BLaER1 (cell line): Measurements from ENCODE around the gene MUSTN1.
A peak's percentile ranks its signal among the peaks of the same experiment; 100 is the strongest.

Experiments
- H3K27ac ChIP-seq: shearing (Covaris generic); formaldehyde crosslinking; 2 replicates; pipeline ENCODE4 v1.8.1; 2022
- H3K27me3 ChIP-seq: shearing (Covaris generic); formaldehyde crosslinking; 2 replicates; pipeline ENCODE4 v1.8.1; 2022
- H3K36me3 ChIP-seq: shearing (Covaris generic); formaldehyde crosslinking; 2 replicates; pipeline ENCODE4 v1.8.1; 2022
- H3K4me1 ChIP-seq: shearing (Covaris generic); formaldehyde crosslinking; 2 replicates; pipeline ENCODE4 v1.8.1; 2022
- H3K4me2 ChIP-seq: shearing (Covaris generic); formaldehyde crosslinking; 2 replicates; pipeline ENCODE4 v1.8.1; 2022
- H3K4me3 ChIP-seq: shearing (Covaris generic); formaldehyde crosslinking; 2 replicates; pipeline ENCODE4 v1.8.1; 2022
- H3K9ac ChIP-seq: shearing (Covaris generic); formaldehyde crosslinking; 2 replicates; pipeline ENCODE4 v1.8.1; 2022
- H3K9me3 ChIP-seq: shearing (Covaris generic); formaldehyde crosslinking; 2 replicates; pipeline ENCODE4 v1.8.1; 2022
- H4K20me1 ChIP-seq: shearing (Covaris generic); formaldehyde crosslinking; 2 replicates; pipeline ENCODE4 v1.8.1; 2022
- Cebpa-rat ChIP-seq: shearing (Covaris generic); IDR thresholded peaks from 2 replicates; pipeline ENCODE4 v1.8.1; 2022

The MUSTN1 gene

GRCh38 chr3:52829482-52829881 lies 5.3 kb downstream of the MUSTN1 start:
- Histone ChIP-seq H3K4me2 (no peak overlapping the region), H3K4me3 (no peak overlapping the region), H3K4me1 (peaks cover 43% of the 10 kb centered on the region), H3K27me3 (no peaks in the 10 kb centered on the region), H3K9ac (no peak overlapping the region; the same call in 1 of the 2 replicates), H4K20me1 (no peaks in the 10 kb centered on the region), H3K27ac (0 out of 2 replicates have a peak overlapping the region, but pooled peaks have one; percentile 9), H3K9me3 (no peaks in the 10 kb centered on the region), H3K36me3 (no peaks in the 10 kb centered on the region)
- no peak for TF ChIP-seq Cebpa-rat

DNA sequence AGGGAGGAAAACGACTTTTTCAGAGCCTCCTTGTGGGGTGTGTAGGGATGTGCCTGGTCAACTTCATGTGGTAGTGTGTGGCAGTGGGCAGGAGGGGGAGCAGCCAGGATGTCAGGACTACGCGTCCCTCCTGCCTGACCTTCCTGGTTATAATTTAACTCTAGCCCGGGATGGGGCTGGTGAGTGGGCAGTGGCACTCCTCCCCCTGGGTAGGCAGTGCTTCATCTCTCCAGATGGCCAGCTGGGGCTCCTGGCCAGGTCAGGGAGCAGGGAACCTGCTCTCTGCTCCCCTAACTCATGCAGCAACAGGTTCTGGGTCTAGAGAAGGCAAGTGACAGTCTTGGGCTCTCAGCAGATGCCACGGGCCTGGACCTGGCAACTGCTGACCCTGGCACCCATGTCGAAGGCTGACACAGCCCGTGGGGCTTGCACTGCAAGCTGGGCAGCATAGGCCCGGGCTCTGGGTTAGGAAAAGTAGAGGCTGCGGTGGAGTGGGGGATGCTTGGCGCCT lies 6.9 kb downstream of the MUSTN1 start:
- H3K4me3 ChIP-seq: no peak overlapping the region
- no peak overlapping the region for H3K9ac ChIP-seq
- H4K20me1 ChIP-seq: no peaks in the 10 kb centered on the region
- H3K27ac ChIP-seq: 0 out of 2 replicates have a peak overlapping the region, but pooled peaks have one; percentile 38
- TF ChIP-seq Cebpa-rat: no peak
- H3K4me1 ChIP-seq: peaks cover 27% of the 10 kb centered on the region
- H3K9me3 ChIP-seq: no peaks in the 10 kb centered on the region
- H3K27me3 ChIP-seq: no peaks in the 10 kb centered on the region
- H3K4me2 ChIP-seq: no peak overlapping the region
- H3K36me3 ChIP-seq: peaks cover 11% of the 10 kb centered on the region; the same call in 1 of the 2 replicates

DNA sequence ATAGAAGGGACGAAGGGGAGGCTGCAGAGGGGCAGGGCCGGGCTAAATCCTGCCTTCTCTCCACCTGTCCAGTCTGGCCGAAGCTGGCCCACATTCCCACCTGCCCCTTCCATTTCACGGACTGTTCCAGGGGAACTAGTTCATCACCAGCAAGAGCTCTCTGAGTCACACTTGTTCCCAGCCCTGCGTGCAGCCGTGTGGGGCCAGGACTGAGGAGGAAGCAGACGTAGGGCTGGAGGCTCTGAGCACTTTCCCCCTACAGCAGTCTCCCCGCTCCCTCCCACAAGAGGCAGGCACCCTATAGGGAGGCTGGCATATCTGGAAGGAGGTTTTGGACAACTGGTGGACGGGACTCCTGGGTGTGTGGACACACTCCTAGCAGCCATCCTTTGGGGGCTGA lies 7.4 kb downstream of the MUSTN1 start:
- peaks cover 22% of the 10 kb centered on the region for H3K4me1 ChIP-seq

DNA sequence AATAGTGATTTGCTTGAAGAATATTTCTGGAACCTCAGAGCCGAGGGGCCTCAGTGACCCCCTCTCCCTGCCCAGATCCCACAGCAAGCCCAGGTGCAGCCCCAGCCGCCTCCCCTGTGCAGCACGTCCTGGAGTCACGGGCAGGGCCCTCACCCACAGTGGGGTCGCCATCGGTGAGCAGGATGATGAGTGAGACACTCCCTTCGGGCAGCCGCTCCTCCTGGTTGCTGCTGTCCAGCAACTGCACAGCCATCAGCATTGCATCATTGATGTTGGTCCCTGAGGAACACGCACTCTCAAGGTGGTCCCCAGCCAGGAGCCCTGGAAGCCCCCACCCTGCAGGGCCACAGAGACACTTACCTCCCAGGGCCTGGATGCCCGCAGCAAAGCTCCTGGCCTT lies 10.8 kb downstream of the MUSTN1 start:
- peaks cover 21% of the 10 kb centered on the region for H3K4me1 ChIP-seq
- H3K9me3 ChIP-seq: no peaks in the 10 kb centered on the region
- TF ChIP-seq Cebpa-rat: no peak
- H4K20me1 ChIP-seq: no peaks in the 10 kb centered on the region
- no peak overlapping the region for H3K4me2 ChIP-seq
- H3K36me3 ChIP-seq: peaks cover 11% of the 10 kb centered on the region; the same call in 1 of the 2 replicates
- no peak overlapping the region for H3K9ac ChIP-seq
- H3K4me3 ChIP-seq: no peak overlapping the region
- no peaks in the 10 kb centered on the region for H3K27me3 ChIP-seq
- no peak overlapping the region for H3K27ac ChIP-seq

More for the DNA sequence above, 7.4 kb downstream of the MUSTN1 start:
- Histone ChIP-seq H3K36me3 (peaks cover 11% of the 10 kb centered on the region; the same call in 1 of the 2 replicates), H3K27ac (0 out of 2 replicates have a peak overlapping the region, but pooled peaks have one; percentile 38), H3K4me3 (no peak overlapping the region), H3K27me3 (no peaks in the 10 kb centered on the region), H3K4me2 (no peak overlapping the region), H3K9me3 (no peaks in the 10 kb centered on the region), H3K9ac (no peak overlapping the region), H4K20me1 (no peaks in the 10 kb centered on the region)
- no peak for TF ChIP-seq Cebpa-rat

GRCh38 chr3:52822363-52822762 lies 12.5 kb downstream of the MUSTN1 start:
- Histone ChIP-seq H3K27me3 (no peaks in the 10 kb centered on the region), H3K4me3 (no peak overlapping the region), H3K4me2 (no peak overlapping the region), H4K20me1 (no peaks in the 10 kb centered on the region), H3K9ac (no peak overlapping the region), H3K36me3 (peaks cover 11% of the 10 kb centered on the region; the same call in 1 of the 2 replicates), H3K9me3 (no peaks in the 10 kb centered on the region), H3K4me1 (peaks cover 37% of the 10 kb centered on the region), H3K27ac (no peak overlapping the region)
- TF ChIP-seq Cebpa-rat: no peak

DNA sequence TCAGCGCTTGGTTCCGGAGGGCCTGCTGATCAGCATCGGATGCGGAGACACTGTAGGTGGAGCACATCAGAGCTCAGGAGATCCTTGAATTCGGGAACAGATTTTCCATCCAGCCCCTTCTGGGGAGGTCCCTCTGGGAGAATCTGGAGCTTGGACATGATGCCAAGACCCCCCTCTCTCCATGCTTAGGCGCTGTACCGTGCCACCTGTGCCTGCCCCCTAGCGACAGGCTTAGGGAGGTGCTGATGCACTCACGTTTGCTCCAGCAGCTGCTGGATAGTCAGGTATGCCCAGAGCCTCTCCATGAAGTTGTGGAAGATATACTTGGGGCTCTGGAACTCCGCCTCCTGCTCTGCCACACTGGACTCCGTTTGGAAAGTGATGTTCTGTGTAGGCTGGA lies 14.1 kb downstream of the MUSTN1 start:
- peak overlapping the region; percentile 75 for H3K27ac ChIP-seq
- no peak overlapping the region for H3K4me2 ChIP-seq
- TF ChIP-seq Cebpa-rat: no peak
- no peaks in the 10 kb centered on the region for H3K27me3 ChIP-seq
- H4K20me1 ChIP-seq: no peaks in the 10 kb centered on the region
- no peak overlapping the region for H3K4me3 ChIP-seq
- H3K9ac ChIP-seq: no peak overlapping the region
- peaks cover 46% of the 10 kb centered on the region for H3K4me1 ChIP-seq
- no peaks in the 10 kb centered on the region for H3K9me3 ChIP-seq
- peaks cover 11% of the 10 kb centered on the region; the same call in 1 of the 2 replicates for H3K36me3 ChIP-seq

DNA sequence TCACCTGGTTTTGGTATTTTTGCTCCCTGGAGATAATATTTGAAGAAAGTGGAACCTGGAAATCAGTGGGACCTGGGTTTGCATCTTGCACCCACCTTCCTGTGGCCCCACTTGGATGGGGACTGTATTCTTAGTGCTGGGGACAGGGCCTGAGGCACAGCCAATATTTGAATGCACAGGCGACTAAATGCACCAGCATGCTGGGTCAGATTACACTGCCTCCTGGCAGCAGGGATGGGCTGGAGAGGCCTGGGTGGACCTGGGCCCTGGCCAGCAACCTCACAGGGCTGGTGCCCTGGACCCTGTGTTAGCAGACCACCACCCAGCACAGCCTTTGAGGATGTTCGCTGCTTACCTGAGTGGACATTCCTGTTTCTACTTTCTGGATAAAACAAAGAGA lies 14.9 kb downstream of the MUSTN1 start:
- H3K36me3 ChIP-seq: peaks cover 11% of the 10 kb centered on the region; the same call in 1 of the 2 replicates
- H4K20me1 ChIP-seq: no peaks in the 10 kb centered on the region
- peak overlapping the region; percentile 35; the same call in 1 of the 2 replicates for H3K9ac ChIP-seq
- peak overlapping the region; percentile 75 for H3K27ac ChIP-seq
- H3K4me1 ChIP-seq: peaks cover 54% of the 10 kb centered on the region
- TF ChIP-seq Cebpa-rat: no peak
- H3K4me3 ChIP-seq: no peak overlapping the region
- H3K4me2 ChIP-seq: no peak overlapping the region
- no peaks in the 10 kb centered on the region for H3K9me3 ChIP-seq
- no peaks in the 10 kb centered on the region for H3K27me3 ChIP-seq

DNA sequence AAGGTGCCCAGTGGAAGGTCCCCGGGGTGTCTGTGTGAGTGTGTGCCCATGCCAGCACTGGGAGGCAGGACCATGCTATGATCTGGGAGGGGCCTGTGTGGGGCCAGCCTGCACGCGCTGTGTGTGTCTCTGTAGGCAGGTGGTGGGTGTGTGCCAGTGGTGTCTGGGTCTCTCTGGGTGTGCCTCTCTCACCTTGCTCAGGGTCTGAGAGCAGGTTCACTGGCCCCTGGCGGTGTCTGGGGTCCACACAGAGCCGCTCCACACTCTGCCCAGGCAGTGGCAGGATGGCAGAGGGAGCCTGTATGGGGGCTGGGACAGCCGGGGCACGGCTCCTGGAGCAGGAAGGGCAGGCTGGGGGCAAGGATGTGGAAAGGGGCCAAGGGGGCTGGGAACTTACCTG lies 17.0 kb downstream of the MUSTN1 start:
- Histone ChIP-seq H3K4me2 (peak overlapping the region; percentile 57), H4K20me1 (no peaks in the 10 kb centered on the region), H3K4me3 (no peak overlapping the region), H3K9ac (peak overlapping the region; percentile 46; the same call in 1 of the 2 replicates), H3K4me1 (peaks cover 74% of the 10 kb centered on the region), H3K9me3 (no peaks in the 10 kb centered on the region), H3K27ac (peak overlapping the region; percentile 75), H3K36me3 (no peaks in the 10 kb centered on the region), H3K27me3 (no peaks in the 10 kb centered on the region)
- no peak for TF ChIP-seq Cebpa-rat

GRCh38 chr3:52817221-52817620 lies 17.6 kb downstream of the MUSTN1 start:
- H3K9ac ChIP-seq: no peak overlapping the region
- no peaks in the 10 kb centered on the region for H4K20me1 ChIP-seq
- peak overlapping the region; percentile 75; the same call in 1 of the 2 replicates for H3K27ac ChIP-seq
- H3K27me3 ChIP-seq: no peaks in the 10 kb centered on the region
- no peaks in the 10 kb centered on the region for H3K36me3 ChIP-seq
- peaks cover 81% of the 10 kb centered on the region for H3K4me1 ChIP-seq
- no peaks in the 10 kb centered on the region for H3K9me3 ChIP-seq
- no peak for TF ChIP-seq Cebpa-rat
- H3K4me3 ChIP-seq: no peak overlapping the region
- H3K4me2 ChIP-seq: no peak overlapping the region

DNA sequence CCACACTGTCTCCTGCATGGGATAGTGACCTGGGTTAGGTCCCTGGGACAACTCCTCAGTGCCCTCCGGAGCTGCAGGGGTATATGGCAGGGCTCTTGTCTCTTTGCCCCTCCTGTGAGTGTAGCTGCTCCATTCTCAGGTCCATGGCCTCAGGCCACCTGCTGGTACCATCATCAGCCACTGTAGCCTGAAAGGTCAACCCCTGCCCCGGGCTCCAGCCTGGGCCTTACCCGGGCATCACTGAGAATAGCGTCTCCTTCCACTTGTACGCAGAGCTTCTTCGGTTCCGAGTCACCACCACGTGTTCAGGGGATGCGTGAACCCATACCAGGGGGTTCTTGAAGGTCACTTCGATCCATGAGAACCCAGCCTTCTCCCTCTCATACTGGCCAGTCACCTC lies 18.2 kb downstream of the MUSTN1 start:
- H3K36me3 ChIP-seq: no peaks in the 10 kb centered on the region
- H3K27ac ChIP-seq: peak overlapping the region; percentile 46; the same call in 1 of the 2 replicates
- no peak overlapping the region for H3K4me3 ChIP-seq
- H3K9ac ChIP-seq: no peak overlapping the region
- no peaks in the 10 kb centered on the region for H4K20me1 ChIP-seq
- H3K9me3 ChIP-seq: no peaks in the 10 kb centered on the region
- peaks cover 87% of the 10 kb centered on the region for H3K4me1 ChIP-seq
- no peak overlapping the region for H3K4me2 ChIP-seq
- H3K27me3 ChIP-seq: no peaks in the 10 kb centered on the region
- TF ChIP-seq Cebpa-rat: no peak

DNA sequence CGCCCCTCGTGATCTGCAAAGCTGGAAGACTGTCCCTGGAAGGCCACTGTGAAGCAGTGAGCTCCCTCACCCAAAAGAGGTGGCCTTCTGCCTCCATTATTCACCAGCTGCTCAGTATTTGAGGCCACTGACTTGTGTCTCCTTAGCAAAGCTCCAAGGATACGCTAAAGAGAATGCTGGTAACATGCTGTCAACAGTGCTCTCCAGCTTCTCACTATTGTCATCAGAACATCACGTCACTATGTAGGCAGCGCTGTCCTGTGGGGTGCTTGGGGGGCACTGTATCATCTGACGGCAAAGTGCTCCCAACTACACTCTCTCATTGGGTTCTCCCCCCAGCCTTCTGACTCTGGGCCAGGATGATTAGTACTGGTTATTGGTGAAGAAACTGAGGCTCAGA lies 18.6 kb downstream of the MUSTN1 start:
- no peaks in the 10 kb centered on the region for H3K36me3 ChIP-seq
- TF ChIP-seq Cebpa-rat: no peak
- H3K9me3 ChIP-seq: no peaks in the 10 kb centered on the region
- peak overlapping the region; percentile 46 for H3K27ac ChIP-seq
- no peak overlapping the region for H3K9ac ChIP-seq
- H3K4me3 ChIP-seq: no peak overlapping the region
- H3K4me1 ChIP-seq: peaks cover 91% of the 10 kb centered on the region
- H4K20me1 ChIP-seq: no peaks in the 10 kb centered on the region
- H3K4me2 ChIP-seq: no peak overlapping the region
- no peaks in the 10 kb centered on the region for H3K27me3 ChIP-seq
